T-helper 22 cell (primary cell): Measurements from ENCODE around the gene PGM3.

Experiments
- DNase-seq: peaks from one replicate; pipeline ENCODE4 v3.0.0-alpha.2; 2020; ENCODE audit warnings: low read depth

PGM3 gene

DNA sequence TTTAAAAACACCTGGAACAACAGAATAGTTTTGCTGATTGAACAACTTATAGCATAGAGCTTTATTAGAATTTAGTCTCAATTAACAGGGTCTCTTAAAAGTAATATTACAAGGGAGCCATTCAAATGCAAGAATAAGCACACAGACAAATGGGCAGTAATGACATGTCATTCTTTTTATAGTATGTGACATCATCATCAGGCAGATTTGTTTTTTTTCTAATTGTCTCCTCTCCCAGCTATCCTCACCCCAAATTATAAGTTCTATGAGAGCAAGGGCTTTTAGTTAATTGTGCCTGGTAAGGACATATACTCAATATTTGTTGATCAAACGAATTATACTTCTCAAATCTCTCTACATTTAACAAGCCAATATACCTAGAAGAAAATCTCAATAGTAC, 11.0 kb downstream of the PGM3 start:
- no peak for DNase-seq

DNA sequence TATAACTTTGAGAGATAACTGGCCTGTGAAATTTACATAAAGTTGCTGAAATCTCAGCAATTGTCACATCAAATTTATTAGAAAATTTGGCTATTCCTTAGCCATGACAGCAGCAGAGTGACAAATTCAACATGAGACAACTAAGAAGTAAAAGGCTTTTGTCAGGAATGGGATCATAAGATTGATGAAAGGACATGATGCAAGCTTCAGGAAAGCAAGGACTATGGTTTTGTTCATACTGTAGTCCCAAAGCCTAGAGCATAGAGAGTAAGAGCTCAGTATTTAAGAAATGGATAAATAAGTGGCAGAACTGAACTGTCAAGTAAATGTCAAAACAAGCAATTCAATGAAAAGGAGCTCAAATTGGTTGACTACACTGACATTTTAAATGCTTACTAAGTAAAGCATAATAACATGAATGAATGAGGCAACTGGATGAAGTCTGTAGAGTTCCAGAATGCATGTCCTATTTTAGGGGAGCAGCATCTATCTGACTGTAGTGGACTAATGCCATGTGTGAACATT, 12.6 kb downstream of the PGM3 start:
- DNase-seq: no peak

DNA sequence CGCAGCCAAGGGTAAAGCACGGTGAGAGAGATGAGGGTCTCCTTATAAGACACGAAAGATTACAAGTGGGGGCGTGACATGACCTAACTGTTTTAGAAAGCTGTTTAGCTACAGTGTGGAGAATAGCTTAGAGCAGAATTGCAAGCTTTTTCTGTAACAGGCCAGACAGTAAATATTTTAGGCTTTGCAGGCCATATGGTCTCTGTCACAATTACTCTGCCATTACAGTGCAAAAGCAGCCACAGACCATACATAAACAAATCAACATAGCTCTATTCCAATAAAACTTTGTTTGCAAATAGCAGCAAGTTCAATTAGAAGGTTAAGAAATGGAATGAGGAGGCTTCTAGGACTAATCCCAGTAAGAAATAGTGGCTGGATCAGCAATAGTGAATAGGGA, 16.8 kb downstream of the PGM3 start:
- DNase-seq: no peak

DNA sequence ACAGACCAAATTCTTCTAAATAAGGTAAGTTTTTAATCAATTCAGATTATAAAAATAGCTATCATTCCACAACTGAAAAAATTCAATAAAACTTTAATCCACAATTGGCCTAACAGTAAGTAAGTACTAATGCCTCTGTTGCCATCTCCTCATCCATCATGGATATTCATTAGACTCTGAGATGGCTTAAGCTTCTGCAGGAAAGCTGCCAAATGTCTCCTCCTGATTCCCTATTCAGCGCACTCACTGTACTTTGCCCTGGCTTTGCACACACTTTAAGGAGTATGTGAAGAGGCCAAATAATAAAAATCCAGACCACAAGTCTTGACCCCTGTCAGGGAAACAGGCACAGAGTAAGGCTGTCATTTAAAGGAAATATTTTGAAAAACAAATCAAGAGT, 23.6 kb downstream of the PGM3 start:
- DNase-seq: no peak

DNA sequence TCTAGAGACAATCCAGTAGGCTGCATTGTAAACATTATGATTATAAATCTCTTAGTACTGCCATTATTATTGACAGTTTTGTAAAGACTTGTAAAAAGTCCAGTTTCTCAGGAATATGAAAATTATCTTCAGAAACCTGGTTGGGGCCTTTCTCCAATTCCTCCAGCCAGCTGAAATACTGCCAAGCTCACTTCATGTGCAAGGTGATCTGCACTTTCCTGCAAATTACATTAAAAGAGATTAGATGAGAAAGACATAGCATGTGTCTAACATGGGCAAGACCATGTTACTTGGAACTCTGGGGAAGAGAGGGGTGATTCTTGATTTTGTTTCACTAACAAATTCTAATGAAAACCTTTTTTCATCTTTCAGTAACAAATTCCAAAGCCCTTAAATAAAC, 24.0 kb downstream of the PGM3 start:
- DNase-seq: no peak

DNA sequence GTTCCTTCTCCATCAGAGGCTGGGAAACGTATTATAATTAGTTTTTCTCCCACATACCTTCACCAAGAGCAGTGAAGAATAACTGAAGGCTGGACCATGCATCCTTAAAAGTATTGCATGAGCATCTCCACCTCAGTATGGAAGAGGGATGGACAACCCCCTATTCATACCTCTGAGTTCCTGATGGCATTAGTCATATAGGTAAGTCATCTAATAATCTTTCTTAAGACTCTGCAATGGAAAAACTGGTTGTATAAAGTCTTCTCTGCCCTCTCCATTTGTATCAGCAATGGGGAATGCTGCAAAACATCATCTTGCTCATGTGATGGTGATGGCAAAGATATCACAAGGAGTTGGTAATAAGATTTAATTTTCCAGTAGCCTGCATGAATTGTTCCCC, 24.5 kb downstream of the PGM3 start:
- DNase-seq: no peak

DNA sequence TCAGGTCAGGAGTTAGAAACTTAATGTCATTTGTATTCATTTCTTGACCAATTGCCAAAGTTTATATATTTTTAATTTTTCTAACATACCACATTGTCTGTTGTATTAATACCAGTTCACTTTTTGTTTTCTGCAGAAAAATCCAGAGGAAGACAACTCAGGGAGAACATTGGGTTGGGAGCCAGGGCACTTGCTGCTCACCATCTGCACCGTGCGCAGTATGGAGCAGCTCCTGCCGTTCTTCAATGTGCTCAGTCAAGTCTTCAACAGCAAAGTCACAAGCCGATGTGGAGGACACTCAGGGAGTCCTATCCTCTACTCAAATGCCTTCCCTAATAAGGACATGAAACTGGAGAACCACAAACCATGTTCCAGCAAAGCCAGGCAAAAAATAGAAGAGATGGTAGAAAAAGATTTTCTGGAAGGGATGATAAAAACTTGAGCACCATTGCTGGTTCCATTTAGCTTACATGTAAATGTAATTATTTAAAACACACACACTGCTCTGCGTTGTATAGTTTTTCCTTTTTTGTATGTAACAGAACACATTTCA, 25.3 kb downstream of the PGM3 start:
- DNase-seq: no peak

DNA sequence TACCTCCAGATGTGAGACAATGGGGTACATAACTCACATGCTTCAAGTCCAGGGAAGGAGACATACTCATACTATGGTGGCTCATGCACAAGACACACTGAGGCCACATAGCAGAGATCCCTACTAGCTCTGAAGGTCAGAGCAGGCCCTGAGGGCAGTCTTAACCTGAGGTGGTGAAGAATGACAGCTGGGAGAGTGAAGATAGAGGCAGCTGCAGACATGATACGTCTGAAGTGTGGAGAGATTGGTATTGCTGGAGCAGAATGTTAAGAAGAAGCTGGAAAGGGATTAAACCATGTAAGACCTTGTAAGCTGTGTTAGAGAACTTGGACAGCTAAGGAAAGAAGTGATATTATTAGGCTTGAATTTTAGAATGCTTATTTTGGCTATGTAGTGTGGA, 32.9 kb downstream of the PGM3 start:
- no peak for DNase-seq

DNA sequence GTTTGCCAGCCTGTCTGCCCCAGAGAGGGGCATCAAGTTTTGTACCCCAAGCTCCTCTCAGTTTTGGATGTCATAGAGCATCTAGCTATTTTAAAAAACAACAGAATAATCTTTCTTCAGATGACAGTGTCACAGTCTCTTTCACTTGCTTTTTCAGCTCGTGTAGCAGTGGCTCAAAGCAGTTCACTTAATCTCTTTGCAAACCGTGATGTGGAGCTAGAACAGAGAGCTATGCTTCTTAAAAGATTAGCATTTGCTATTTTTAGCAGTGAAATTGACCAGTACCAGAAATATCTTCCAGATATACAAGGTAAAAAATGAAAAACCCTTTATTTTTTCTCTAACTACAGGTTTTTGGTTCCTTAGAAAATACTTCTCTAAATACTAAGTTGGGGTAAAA, 37.3 kb downstream of the PGM3 start:
- no peak for DNase-seq

DNA sequence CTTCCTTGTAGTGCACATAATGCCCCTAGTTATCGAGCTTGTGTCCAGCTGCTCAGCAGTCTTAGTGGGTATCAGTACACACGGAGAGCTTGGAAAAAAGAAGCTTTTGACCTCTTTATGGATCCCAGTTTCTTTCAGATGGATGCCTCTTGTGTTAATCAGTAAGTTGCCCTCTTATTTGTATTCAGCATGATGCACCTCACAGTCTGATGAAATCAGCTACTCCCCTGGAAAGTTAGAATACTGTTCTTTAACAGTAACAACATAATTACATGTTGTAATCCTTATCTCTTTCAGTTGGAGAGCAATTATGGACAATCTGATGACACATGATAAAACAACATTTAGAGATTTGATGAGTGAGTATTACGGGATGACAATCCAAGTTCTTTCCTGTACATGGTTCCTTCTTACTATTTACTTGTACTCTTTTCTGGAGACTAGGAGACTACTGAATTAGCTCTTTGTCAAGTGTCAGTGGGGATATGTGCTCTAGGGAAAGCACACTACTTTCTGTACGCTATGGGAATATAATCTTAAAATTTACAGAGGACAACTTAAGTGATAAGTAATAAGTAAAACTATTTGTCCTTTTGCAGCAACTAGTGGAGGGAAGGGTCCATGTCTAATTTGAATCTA, 39.1 kb downstream of the PGM3 start:
- DNase-seq: no peak

DNA sequence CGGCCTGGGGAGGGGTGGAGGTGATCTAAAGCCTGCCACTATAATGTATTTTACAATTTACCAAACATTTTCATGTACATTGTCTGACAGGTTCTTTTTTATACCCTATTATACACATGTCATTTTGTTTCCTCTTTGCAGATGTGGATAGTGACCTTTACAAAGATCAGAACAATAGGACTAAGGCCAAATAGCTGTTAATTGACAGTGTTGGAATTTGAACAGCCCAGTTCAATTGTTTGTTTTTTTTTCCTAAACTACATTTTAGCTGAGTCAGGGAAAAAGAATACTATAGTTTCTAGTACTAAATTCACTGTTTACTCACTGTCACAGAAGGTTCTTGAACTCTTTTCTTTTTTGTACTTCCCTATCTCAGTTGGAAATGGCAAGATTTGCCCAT, 40.2 kb downstream of the PGM3 start:
- DNase-seq: no peak

DNA sequence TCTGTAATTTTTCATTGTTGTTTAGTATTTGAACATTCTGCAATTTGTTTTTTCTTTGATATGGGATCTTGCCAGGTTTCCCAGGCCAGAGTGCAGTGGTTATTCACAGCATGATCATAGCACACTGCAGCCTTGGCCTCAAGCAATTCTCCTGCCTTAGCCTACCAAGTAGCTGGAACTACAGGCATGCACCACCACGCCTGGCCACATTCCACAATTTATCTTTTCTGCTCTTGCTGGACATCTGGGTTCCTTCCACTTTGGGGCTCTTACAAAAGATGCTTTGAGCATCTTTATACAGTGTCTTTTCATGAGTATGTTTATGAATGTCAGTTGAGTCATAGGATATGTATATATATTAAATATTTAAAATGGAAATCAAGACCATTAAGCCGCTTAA, 42.0 kb downstream of the PGM3 start:
- no peak for DNase-seq

DNA sequence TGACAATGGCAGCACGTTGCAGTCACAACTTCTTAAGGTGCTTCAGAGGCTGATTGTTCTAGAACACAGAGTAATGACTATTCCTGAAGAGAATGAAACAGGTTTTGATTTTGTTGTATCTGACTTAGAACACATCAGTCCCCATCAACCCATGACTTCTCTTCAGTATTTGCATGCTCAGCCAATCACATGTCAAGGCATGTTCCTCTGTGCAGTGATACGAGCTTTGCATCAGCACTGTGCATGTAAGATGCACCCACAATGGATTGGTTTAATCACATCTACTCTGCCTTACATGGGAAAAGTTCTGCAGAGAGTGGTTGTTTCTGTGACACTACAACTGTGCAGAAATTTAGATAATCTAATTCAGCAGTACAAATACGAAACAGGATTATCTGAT, 54.3 kb downstream of the PGM3 start:
- DNase-seq: no peak

DNA sequence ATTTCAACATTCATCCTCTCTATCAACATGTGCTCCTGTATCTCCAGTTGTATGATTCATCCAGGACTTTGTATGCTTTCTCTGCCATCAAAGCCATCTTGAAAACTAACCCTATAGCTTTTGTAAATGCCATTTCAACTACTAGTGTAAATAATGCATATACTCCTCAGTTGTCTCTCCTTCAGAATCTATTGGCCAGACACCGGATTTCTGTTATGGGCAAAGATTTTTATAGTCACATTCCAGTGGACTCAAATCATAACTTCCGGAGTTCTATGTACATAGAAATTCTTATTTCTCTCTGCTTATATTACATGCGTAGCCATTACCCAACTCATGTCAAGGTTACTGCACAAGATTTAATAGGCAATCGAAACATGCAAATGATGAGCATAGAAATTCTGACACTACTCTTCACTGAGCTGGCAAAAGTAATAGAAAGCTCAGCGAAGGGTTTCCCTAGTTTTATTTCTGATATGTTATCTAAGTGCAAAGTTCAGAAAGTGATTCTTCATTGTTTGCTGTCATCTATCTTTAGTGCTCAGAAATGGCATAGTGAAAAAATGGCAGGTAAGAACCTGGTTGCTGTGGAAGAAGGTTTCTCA, 54.8 kb downstream of the PGM3 start:
- no peak for DNase-seq

DNA sequence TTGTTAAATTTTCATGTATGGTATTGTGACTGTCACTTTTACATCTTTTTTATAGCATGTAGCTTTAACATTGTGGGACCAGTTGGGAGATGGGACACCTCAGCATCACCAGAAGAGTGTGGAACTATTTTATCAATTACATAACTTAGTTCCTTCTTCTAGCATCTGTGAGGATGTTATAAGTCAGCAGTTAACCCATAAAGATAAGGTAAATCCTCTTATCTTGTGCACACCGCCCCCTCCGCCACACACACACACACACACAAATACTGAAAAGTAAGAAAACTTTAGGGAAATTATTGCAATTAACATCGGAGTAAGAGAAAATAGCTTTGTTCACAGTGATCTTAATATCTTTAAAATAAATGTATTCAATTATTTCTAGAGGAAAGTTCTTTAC, 60.9 kb downstream of the PGM3 start:
- DNase-seq: no peak

DNA sequence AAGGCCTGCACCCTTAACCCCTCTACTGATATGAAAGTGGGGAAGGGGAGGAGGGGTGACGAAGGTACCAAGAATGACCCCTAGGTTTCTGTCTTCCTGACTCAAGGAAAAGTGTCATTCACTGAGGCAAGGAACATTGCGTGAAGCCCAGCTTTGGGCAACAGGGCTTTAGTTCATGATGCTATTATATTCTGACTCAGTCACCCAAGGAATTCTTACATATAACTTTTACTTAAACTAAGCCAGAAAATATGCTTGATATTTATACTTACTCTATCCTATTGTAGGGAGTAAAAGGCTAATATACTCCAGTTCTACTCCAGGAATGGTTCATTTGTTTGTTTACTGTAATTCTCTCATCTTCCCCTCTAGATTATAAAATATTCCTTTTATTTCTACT, 65.1 kb downstream of the PGM3 start:
- no peak for DNase-seq

DNA sequence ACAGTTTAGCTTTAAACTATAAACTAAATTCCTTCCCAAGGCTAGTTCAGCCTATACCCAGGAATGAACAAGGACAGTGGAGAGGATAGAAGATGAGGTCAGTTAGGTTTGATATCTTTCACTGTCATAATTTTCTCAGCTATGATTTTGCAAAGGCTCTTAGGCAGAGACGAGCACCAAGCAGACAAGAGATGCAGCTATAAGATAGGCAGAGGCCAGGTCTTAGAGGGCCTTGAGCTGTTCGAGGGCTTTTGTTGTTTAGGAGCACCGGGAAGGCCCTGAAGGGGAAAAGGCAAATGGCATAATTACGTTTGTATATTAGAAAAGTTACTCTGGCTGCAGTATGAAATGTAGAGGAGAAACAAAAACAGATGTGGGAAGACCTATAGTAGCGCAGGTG, 65.8 kb downstream of the PGM3 start:
- no peak for DNase-seq

DNA sequence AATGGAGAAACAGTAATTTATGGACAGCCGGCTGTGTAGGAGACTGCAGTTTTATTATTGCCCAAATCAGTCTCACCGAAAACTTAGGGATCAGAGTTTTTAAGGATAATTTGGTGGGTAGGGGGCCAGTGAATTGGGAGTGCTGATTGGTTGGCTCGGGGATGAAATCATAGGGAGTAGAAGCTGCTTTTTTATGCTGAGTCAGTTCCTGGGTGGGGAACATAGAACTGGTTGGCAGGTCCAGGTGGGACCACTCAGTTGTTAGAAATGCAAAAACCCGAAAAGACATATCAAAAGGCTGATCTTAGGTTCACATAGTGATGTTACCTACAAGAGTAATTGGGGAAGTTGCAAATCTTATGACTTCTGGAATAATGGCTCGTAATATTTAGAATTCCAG, 66.3 kb downstream of the PGM3 start:
- no peak for DNase-seq

DNA sequence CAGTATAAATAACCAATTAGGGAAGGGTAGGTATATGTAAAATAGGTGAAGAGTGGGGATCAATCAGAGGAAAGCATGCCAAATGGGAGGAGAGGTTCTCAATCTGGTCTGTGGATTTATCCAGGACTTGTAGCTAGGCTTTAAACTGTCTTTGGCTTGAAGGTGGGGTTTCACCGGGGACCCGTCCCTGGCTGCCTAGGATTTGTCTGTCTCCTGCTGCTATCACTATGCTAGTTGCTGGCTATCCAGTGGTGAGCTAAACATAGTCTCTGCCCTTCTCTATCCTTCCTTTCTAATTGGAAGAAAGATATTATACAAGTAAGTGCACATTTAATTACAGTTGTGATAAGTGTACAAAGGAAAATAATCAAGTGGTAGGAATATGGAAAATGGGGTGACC, 66.8 kb downstream of the PGM3 start:
- no peak for DNase-seq

DNA sequence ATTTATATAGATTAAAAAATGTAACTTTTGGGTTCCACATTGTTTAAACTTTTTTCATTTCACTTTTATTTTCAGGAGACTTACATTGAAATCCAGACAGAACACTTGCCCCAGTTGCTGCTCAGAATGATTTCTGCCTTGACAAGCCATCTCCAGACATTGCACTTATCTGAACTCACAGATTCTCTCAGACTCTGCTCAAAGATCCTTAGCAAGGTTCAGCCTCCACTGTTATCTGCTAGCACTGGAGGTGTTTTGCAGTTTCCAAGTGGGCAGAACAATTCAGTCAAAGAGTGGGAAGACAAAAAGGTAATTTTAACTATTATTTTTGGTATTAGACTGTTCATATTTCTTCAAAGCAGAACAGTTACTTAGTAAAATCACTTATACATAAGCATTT, 67.6 kb downstream of the PGM3 start:
- DNase-seq: no peak

DNA sequence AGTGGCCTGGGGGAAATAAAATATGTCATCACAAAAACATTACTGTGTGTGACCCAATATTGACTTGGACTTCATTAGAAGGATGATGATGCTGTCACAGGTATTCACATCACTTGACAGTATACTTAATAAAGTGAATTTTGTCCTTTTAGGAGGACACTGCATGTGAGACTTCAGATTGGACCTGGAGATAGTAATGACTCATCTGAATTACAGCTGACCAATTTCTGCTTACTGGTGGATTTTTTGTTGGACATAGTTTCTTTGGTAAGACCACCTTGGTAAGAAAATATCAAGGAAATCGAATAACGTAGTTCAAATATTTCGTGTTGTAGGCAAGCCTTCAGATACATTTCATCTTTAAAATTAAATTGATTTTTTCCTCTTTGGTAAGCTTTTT, 68.5 kb downstream of the PGM3 start:
- no peak for DNase-seq

DNA sequence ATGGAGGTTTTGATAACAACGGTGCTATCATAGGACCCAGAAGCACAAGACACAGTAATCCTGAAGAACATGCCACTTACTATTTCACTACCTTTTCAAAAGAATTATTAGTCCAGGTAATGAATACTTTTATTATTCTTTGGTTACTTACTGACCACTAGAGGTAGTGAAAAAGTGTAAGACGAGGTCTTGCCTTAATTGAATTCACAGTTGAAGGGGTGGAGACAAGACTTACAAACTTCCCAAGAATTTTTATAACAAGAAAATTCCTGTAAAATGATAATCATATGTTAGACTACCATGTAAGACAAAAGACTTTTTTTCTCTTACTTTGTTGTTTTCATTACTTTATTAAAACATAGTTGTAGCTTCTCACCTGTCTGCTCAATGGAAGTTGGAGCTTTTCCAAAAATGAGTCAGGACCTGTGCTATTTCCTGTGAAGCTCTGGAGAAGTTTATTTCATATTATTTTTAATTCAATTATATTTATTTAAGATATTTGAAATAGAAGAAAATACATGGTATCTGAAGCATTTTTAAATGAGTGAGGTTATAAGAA, 73.2 kb downstream of the PGM3 start:
- DNase-seq: no peak

DNA sequence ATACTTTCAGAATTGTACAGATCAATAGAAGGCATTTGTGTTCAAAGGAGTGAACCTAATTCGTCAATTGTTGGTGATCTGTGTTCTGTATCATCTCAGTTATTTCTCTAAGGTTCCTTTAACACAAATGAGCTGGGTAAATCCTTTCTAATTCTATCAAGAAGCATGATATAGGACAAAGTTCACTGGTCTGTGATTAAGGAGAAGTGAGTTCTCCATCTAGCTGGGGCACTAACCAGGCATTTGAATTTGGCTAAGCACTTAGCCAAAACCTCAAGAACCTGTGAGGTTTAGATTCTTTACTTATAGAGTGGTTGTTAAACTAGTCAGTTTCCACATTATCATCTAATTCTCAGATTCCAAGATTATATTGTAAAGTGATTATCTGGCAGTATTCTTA, 75.3 kb downstream of the PGM3 start:
- no peak for DNase-seq
